SK-N-SH treated with all-trans-retinoic acid at 6 μM for 48 hours (cell line): ENCODE measurements around the gene CLN6.

Experiments
- ARNTL ChIP-seq: fragments of 450-650 bp; formaldehyde crosslinking; IDR thresholded peaks from 2 replicates; pipeline ENCODE4 v1.5.0; 2020; ENCODE audit warnings: low read depth, mild to moderate bottlenecking, moderate library complexity, borderline replicate concordance
- ESRRG ChIP-seq: fragments of 250-450 bp; sonication (Bioruptor Pico); IDR thresholded peaks from 2 replicates; pipeline ENCODE4 v1.6.1; 2021; ENCODE audit warnings: mild to moderate bottlenecking
- OSR1 ChIP-seq: fragments of 250-450 bp; sonication (Bioruptor Pico); IDR thresholded peaks from 2 replicates; pipeline ENCODE4 v1.8.0; 2022; ENCODE audit warnings: moderate library complexity, mild to moderate bottlenecking, inconsistent platforms
- POU6F1 ChIP-seq: fragments of 250-450 bp; sonication (Bioruptor Pico); IDR thresholded peaks from 2 replicates; pipeline ENCODE4 v1.8.0; 2021; ENCODE audit warnings: low read depth, mild to moderate bottlenecking, moderate library complexity, borderline replicate concordance
- SNAI2 ChIP-seq: fragments of 250-450 bp; sonication (Bioruptor Pico); IDR thresholded peaks from 2 replicates; pipeline ENCODE4 v1.5.0; 2020; ENCODE audit warnings: mild to moderate bottlenecking, moderate library complexity
- ZC3H10 ChIP-seq: fragments of 250-450 bp; sonication (Bioruptor Pico); IDR thresholded peaks from 2 replicates; pipeline ENCODE4 v1.5.1; 2021; ENCODE audit warnings: mild to moderate bottlenecking, moderate library complexity
- ZFP3 ChIP-seq: fragments of 250-450 bp; sonication (Bioruptor Pico); IDR thresholded peaks from 2 replicates; pipeline ENCODE4 v1.5.0; 2020; ENCODE audit warnings: mild to moderate bottlenecking, moderate library complexity
- ZFP30 ChIP-seq: fragments of 450-650 bp; formaldehyde crosslinking; IDR thresholded peaks from 2 replicates; pipeline ENCODE4 v1.5.0; 2022; ENCODE audit warnings: mild to moderate bottlenecking, moderate library complexity
- ZNF70 ChIP-seq: fragments of 450-650 bp; formaldehyde crosslinking; IDR thresholded peaks from 2 replicates; pipeline ENCODE4 v1.5.0; 2020; ENCODE audit warnings: mild to moderate bottlenecking, moderate library complexity
- ZNF8 ChIP-seq: fragments of 450-650 bp; formaldehyde crosslinking; IDR thresholded peaks from 2 replicates; pipeline ENCODE4 v1.5.0; 2020; ENCODE audit warnings: mild to moderate bottlenecking, moderate library complexity
- TF ChIP-seq, protein P1 (sequence below): fragments of 250-450 bp; sonication (Bioruptor Pico); IDR thresholded peaks from 2 replicates; pipeline ENCODE4 v1.5.1; 2020; ENCODE audit warnings: low read depth, mild to moderate bottlenecking, moderate library complexity
- TF ChIP-seq, protein P2 (sequence below): fragments of 250-450 bp; sonication (Bioruptor Pico); IDR thresholded peaks from 2 replicates; pipeline ENCODE4 v1.5.1; 2021; ENCODE audit warnings: mild to moderate bottlenecking, moderate library complexity
- TF ChIP-seq, protein P3 (sequence below): fragments of 250-450 bp; sonication (Bioruptor Pico); IDR thresholded peaks from 2 replicates; pipeline ENCODE4 v1.8.0; 2020; ENCODE audit warnings: mild to moderate bottlenecking, moderate library complexity, borderline replicate concordance

DNA sequence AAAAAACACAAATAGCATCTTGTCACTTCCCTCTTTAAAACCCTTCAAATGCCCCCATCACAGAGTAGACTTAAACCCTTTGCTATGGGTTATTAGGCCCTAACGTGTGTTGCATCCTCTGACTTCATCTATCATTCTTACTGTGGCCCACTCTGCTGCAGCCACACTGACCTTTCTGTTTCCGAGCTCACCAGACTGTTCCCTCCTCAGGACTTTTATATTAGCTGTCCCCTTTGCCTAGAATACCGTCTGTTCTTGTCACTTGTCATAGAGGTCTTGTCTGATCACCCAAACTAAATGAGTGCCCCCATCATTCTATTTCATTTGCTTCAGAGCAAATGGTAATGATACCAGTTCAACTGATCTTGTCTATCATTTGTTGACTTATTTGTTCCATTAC is 47.1 kb upstream of the CLN6 start:
- TF ChIP-seq, protein P1, sequence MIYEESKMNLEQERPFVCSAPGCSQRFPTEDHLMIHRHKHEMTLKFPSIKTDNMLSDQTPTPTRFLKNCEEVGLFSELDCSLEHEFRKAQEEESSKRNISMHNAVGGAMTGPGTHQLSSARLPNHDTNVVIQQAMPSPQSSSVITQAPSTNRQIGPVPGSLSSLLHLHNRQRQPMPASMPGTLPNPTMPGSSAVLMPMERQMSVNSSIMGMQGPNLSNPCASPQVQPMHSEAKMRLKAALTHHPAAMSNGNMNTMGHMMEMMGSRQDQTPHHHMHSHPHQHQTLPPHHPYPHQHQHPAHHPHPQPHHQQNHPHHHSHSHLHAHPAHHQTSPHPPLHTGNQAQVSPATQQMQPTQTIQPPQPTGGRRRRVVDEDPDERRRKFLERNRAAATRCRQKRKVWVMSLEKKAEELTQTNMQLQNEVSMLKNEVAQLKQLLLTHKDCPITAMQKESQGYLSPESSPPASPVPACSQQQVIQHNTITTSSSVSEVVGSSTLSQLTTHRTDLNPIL (CRISPR knock-in tag) = no peak
- TF ChIP-seq ARNTL (CRISPR knock-in tag) (no peak), ESRRG (no peak), ZFP30 (CRISPR knock-in tag) (no peak), ZFP3 (CRISPR knock-in tag) (no peak), ZNF8 (CRISPR knock-in tag) (no peak), OSR1 (no peak), SNAI2 (CRISPR knock-in tag) (no peak), ZC3H10 (no peak), ZNF70 (CRISPR knock-in tag) (no peak), POU6F1 (CRISPR knock-in tag) (no peak)
- TF ChIP-seq, protein P2, sequence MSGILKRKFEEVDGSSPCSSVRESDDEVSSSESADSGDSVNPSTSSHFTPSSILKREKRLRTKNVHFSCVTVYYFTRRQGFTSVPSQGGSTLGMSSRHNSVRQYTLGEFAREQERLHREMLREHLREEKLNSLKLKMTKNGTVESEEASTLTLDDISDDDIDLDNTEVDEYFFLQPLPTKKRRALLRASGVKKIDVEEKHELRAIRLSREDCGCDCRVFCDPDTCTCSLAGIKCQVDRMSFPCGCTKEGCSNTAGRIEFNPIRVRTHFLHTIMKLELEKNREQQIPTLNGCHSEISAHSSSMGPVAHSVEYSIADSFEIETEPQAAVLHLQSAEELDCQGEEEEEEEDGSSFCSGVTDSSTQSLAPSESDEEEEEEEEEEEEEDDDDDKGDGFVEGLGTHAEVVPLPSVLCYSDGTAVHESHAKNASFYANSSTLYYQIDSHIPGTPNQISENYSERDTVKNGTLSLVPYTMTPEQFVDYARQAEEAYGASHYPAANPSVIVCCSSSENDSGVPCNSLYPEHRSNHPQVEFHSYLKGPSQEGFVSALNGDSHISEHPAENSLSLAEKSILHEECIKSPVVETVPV (CRISPR knock-in tag) = no peak
- TF ChIP-seq, protein P3, sequence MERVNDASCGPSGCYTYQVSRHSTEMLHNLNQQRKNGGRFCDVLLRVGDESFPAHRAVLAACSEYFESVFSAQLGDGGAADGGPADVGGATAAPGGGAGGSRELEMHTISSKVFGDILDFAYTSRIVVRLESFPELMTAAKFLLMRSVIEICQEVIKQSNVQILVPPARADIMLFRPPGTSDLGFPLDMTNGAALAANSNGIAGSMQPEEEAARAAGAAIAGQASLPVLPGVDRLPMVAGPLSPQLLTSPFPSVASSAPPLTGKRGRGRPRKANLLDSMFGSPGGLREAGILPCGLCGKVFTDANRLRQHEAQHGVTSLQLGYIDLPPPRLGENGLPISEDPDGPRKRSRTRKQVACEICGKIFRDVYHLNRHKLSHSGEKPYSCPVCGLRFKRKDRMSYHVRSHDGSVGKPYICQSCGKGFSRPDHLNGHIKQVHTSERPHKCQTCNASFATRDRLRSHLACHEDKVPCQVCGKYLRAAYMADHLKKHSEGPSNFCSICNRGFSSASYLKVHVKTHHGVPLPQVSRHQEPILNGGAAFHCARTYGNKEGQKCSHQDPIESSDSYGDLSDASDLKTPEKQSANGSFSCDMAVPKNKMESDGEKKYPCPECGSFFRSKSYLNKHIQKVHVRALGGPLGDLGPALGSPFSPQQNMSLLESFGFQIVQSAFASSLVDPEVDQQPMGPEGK = no peak
